Effector CD4-positive, alpha-beta T cell (primary cell): ENCODE measurements around the gene C2orf42.
"Not testable (repeated sequence)": the region's sequence is repeated elsewhere in the genome, so short reads cannot be mapped to it uniquely, and the experiment has no call there.

Source experiments
- DNase-seq: peaks from one replicate; pipeline ENCODE4 v3.0.0-alpha.2; 2020

Gene C2orf42

DNA sequence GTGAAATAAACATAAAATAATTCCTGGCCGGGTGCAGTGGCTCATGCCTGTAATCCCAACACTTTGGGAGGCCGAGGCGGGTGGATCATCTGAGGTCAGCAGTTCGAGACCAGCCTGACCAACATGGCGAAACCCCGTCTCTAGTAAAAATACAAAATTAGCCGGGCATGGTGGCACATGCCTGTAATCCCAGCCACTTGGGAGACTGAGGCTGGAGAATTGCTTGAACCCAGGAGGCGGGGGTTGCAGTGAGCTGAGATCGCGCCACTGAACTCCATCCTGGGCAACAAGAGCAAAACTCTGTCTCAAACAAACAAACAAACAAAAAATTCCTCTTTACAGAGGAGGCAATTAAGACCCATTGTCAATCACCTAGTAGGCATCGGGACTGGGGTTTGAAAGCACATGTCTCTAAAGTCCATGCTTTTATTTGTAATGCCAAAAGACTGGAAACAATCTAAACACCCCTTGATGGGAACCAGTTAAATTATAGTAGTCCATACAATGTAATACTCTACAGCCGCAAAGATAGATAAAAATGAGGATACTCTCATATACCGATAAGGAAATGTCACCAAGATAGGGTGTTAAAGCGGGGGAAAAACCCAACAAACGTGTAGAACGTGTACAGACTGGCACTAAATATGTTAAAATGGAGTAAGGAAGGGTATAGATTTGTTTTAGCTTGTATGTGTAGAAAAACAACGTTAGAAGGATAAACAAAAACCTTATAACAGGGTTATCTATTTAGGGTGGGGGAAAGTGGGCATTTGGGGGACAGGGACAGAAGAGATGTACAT, 59.3 kb downstream of the C2orf42 start:
- DNase-seq, result not testable (repeated sequence)

DNA sequence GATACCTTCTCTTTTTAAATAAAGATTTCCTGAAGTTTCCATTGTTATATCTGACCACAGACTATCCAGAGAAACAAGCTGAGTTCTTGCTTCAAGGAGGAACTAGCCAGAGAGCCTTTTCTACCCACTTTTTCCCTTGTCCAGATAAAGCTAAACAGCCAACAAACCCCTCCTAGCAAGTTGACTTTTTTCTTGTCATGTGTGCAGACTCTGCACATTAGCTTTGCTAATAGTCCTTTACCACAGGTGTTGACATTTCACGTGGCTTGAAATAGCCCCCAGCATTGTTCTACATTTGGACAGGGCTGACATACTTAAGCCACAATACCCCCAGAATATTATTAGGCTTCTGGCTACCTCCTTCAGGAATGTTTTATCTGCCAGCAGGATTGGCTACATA, 62.8 kb downstream of the C2orf42 start:
- DNase-seq, result no peak

DNA sequence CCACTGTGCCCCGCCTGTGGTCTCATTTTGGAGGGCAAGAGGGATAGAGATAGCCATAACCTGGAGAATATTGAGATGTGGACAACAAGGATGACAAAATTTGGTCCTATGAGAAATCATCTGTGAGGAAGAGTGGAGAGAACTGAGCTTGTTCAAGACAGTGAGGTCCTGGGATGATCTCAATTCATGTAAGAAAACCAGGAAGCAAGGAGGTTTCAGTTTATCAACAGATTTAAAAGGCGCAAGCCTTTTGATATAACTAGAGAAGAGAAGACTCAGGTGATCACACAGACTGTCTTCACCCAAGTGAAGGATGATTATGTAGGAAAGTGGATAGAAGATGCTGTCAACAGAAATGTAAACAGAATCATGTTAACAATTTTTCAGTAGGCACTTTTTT, 64.4 kb downstream of the C2orf42 start:
- no peak for DNase-seq

DNA sequence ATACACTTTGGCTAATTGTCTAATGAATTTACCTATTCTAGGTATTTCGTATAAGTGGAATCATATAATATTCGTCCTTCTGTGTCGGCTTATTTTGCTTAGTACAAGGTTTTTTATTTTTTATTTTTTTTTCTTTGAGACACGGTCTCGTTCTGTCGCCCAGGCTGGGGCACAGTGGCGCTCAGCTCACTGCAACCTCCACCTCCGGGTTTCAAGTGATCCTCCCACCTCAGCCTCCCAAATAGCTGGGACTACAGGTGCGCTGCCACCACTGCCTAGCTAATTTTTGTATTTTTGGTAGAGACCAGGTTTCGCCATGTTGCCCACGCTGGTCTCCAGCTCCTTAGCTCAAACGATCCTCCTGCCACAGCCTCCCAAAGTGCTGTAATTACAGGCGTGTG, 65.3 kb downstream of the C2orf42 start:
- DNase-seq, result no peak

DNA sequence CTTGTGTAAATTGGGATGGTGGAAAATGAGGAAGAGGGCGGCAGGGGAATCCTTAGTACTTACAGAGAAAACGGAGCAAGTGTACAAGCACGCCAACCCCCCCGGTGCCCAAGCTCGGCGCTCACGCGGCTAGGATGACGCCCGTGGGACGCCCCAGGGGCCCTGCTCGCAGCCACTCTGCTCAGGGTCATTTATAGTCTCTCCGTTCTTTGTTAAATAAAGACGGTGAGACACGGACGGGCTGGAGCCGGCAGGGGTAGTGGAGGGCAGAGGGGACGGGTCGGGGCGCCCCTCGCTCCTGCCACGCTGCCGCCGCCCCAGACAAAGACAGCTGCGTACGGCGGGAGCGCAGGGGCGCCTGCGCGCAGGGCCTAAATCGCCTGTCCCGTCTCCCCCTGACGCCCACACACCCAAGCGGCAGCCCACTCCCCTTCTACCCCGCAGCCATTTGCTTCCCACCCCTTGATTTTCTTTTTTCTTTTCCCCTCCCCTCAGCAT, 65.8 kb downstream of the C2orf42 start:
- DNase-seq, result peak; percentile 62

DNA sequence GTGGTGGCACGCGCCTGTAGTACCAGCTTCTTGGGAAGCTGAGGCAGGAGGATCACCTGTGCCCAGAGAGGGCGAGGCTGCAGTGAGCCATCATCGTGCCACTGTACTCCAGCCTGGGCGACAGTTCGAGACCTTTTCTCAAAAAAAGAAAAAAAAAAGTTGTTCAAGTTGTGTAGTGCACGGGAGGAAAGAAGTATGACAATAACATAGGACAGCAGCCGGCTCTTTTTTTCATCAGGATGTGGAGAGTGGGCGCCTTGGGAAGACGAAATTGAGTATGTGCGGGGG, 67.0 kb downstream of the C2orf42 start:
- no peak for DNase-seq

DNA sequence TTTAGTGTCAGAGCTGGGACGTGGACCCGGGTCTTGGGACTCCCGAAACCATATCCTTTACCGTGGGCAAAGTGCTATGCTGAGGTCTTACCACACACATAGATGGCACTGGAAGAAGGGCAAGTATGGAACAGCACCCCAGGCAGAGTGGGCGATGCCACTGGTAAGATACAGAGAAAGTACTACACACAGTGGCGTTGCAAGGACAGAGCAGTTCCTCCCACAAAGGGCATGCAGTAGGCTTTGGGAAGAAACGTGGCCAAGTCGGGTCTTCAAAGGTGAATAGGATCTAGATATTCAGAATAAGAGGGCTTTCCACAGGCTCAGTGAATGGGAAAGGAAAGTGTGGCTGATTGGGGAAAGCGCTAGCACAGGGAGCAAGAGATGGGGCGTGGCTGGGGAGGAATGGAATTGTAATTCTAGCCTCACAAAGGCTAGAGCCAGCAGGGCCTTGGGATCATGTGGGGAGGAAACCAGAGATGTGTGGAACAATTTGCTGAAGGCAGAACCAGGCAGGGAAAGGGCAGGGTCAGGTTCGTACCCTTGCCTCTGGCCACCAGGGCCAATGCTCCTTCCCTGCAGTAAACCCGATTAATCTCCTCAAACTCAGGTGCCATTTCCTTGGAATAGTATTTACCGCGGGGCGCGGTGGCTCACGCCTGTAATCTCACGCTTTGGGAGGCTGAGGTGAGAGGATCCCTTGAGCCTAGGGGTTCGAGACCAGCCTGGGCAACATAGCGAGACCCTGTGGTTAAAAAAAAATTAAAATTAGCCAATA, 67.6 kb downstream of the C2orf42 start:
- DNase-seq, result no peak

DNA sequence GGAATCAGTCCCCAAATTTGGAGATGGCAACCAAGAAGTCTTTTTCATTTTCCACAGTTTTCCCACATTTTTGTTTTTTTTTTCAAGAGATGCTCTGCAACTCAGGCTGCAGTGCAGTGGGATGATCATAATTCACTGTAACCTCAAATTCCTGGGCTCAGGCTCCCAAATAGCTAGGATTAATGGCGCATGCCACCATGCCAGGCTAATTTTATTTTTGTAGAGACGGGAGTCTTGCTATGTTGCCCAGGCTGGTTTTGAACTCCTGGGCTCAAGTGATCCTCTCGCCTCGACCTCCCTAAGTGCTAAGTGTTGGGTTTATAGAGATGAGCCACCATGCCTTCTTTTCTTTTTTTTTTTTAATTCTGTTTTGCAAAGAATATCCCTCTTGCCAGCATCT, 68.3 kb downstream of the C2orf42 start:
- DNase-seq, result no peak

DNA sequence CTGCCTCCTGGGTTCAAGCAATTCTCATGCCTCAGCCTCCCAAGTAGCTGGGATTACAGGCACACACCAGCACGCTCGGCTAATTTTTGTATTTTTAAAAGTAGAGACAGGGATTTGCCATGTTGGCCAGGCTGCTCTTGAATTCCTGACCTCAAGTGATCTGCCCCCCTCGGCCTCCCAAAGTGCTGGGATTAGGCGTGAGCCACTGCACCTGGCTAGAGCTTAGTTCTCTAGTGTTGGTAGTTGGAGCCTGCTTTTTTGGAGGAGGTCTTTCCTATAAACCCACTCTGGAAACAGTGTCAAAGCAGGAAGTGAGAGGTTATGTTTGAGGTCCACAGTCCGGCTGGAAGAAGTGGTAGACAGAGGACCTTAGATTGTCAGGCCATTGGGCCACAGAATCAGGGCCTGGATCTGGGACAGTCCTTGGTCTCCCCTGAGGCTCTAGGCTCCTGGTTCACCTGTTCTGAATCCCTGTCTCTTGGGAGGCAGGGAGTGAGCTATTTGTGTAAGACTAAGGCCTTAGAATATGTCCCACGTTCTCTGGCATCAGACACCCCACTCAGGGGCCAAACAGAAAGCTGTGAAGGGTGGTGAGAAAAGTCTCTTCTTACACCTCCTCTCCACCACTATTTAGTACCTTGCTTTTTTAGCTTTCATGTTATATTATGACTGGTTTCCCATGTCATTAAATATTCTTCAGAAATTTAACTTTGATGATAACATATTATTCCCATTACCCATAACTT, 69.0 kb downstream of the C2orf42 start:
- DNase-seq, result no peak

DNA sequence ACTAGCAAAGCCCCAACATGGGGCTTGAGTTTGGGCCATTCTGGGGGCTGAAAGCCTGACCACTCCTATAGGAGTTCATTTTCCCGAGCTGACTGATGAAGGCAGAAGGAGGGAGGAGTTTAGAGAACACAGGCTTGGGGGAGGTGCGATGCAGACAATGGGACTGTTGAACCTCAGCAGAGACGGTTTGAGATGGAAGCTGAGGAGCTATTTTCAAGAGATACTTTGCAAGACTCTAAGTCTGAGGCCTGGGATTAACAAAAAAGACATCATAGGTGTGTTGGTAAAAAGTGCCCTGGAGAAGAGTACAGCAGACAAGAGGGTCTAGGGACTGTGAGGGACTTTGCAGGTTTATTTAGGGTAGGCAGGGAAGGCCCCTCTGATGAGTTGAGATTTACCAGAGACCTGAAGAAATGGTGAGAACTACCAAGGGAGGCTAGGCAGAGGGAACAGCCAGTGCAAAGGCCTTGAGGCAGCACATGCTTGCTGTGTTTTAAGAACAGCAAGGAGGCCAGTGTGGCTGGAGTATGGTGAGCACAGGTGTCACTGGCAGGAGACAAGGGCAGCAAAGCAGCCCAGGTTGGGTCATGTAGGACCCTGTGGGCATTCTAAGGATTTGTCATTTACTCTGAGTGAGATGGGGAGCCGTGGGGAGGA, 71.9 kb downstream of the C2orf42 start:
- DNase-seq, result no peak

DNA sequence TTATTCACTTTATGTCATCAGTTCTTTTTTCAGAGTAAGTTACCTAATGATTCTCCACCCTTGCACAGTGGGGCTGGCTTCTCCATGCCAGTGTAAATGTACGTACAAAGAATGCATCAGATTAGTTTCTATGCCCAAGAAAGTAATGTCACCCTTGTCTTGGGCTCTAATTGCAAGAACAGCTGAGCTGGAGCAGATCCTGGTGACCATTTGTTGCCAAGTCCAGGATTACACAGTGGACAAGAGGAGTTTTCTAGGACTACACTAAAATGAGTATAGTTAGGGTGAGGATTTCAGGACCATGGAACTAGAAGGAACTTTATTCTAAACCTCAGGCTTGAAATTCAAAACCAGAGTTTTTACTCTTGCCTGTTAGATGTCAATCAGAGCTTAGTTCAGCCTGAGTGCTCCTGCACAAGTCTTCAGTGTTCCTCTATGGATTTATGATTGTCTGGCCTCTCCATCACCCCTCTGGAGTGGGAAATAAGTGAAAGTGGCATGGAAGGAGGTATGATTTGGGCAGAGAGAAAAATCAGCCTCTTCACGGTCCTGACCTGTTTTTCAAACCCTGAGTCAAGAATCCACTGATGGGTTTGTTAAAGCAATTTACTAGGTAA, 73.8 kb downstream of the C2orf42 start:
- DNase-seq, result no peak

DNA sequence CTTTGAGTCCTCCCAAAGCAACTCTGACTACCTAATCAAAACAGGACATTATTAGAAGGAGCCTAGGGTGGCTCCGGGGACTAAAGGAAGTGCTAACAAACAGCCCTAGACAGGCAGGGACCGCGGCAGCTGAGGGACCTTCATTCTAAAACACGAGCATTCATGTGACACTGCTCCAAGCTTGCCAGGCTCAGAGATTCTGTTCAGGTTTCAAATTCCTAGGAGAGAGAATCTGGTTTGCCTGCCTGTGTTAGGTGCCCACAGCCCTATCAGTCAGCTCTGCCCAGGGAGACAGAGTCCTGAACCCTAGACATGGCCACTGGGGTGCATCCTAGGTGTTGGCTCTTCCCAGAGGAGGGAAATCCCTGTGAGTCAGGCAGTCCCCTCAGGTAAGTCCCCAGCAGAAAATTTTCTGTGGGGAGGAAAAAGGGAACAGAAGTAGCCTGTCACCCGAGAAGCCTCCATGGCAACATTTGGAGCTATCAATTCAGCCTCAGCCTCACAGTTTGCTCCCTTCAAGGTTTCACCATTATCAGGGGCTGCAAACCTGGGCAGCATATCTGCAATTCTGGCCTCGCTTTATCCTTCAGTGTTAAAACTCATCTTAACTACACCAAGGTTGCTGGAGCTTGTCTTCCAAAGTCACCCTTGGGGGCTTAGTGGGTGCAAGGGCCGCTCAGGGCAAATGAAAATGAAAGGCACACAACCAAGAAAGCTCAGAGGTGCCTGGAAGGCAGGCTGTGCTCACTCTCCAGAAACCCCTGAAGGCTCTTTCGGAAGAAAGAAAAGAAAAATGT, 75.0 kb downstream of the C2orf42 start:
- no peak for DNase-seq

DNA sequence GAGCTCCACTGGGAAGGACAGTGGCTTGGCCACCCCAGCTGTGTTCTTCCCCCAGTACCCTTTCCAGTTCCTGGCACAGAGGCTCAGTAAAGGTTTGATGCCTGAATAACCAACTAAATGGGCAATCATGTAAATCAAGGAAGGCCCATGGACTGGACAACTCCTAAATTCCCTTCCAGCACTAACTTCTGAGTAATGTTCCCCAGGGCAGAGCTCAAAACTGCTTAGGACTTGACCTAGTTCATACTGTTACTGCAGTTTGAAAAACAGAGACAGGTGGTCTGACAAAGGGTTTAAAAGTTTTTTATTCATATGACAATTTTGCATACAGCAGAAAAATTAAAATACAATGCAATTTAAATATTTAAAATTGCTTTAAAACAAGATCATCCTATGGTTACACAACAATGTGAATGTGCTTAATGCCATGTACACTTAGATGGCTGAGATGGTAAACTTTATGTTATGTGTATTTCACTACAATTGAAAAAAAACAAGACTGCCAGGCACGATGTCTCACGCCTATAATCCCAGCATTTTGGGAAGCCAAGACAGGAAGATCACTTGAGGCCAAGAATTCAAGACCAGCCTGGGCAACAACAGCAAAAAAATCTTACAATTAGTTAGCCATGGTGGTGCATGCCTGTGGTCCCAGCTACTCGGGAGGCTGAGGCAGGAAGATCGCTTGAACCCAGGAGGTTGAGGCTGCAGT, 77.3 kb downstream of the C2orf42 start:
- DNase-seq, result no peak

DNA sequence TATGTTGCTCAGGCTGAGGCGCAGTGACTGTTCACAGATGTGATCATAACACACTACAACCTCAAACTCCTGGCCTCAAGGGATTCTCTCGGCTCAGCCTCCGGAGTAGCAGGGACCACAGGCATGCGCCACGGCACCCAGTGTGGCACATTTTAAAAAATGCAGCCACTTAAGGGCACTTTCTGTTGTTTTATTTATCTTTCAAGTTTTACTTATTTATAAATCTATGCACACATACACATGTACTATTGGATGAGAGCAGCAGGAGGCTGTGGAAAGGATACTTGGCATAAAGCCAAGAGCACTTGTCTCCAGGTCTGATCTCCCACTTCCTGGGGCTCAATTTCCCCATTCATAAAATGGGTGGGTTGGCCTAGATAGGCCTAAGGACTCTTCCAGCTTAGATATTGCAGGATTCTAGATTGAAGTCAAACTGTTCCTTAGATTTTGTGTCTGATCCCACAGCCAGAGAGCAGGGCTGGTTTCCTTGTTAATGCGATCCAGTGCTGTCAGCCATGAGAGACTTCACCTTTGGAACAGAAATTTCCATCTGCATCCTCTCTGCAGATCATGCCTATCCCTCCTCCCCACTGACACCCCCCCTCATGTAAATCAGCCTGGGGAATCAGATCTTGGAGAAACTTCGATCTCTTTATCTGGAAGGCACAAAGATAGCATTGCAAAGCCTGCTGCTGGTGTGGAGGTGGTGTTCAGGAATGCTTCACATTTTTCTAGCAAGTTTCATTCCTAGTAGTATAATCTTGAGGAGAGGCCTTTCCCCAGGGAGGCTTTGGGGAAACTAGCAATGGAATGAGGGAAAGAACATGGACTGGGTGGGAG, 78.8 kb downstream of the C2orf42 start:
- no peak for DNase-seq

DNA sequence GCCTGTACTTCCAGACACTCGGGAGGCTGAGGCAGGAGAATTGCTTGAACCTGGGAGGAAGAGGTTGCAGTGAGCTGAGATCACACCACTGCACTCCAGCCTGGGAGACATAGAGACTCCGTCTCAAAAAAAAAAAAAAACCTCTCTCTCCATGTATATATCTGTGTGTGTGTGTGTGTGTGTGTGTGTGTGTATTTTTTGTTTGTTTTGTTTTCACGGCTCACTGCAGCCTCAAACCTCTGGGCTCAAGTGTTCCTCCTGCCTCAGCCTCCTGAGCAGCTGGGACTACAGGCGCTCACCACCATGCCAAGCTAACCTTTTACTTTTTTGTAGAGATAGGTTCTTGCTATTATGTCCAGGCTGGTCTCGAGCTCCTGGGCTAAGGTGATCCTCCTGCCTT, 80.4 kb downstream of the C2orf42 start:
- DNase-seq, result not testable (repeated sequence)

DNA sequence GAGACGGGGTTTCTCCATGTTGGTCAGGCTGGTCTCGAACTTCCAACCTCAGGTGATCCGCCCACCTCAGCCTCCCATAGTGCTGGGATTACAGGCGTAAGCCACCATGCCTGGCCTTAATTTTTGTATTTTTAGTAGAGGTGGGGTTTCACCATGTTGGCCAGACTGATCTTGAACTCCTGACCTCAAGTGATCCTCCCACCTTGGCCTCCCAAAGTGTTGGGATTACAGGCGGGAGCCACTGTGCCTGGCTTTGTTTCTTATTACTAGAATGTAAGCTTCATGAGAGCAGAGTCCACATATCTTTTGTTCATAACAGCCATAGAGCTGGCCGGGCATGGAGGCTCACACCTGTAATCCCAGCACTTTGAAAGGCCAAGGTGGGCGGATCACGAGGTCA, 84.7 kb downstream of the C2orf42 start:
- not testable (repeated sequence) for DNase-seq

DNA sequence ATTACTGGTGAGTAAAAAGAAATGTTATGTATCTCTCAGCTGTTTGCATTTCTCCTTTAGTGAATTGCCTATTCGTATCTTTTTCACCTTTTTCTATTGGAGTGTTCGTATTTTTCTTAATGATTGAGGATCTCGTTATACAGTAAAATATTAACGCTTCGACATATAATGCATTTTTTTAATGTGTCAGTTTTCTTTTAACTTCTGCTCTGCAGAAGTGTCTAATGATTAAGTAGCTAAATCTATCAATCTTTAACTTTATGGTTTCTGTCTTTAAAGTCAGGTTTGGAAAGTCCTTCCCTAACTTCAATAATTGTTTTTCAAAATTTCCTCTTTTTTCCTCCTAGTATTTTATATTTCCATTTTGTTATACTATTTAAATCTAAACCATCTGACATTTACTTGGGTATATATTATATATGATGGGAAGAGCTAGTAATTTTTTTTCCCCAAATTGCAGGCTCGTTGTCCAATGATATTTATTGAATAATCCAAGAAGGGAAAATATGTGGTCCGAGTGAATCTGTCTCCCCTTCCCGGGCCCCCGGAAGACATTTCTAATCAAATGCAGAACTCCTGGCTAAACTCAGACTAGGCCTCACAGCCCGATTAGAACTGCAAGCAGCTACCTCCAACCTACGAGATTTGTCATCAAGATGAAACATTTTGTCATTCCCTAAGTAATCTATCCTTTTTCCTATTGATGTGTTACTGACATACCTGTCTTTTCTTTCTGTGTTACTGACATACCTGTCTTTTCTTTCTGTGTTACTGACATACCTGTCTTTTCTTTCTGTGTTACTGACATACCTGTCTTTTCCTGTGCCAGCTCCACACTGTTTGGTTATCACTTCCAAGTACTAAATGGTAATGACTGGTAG, 86.3 kb downstream of the C2orf42 start:
- no peak for DNase-seq

DNA sequence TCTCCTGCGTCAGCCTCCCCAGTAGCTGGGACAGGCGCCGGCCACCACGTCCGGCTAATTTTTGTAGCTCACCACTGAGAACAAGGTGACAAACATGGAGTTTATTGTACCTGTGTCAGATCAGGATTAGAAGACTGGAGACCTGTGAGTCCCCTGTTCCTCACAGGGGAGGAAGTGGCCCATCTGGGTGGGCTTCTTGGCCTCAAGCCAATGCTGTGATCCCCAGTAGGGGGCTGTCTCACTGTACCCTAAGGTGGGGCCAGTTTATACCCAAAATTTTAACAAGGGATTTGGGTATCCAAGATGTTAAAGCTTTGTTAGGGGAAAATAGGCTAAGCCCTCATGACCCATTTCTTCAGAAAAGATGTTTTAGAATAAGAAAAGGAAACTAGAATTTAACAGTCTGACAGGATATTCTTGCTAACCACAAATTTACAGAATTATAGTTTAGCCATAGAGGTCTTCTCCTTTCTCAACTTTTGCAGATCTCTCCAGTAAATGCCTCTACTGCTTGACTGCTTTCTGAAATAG, 87.2 kb downstream of the C2orf42 start:
- DNase-seq, result no peak
